ENCODE measurements around the gene PARN.
"Not testable (repeated sequence)": the region's sequence is repeated elsewhere in the genome, so short reads cannot be mapped to it uniquely, and the experiment has no call there.

The PARN gene

GRCh38 chr16:14635395-14636165, 5.5 kb upstream of the PARN start:
- Histone ChIP-seq H3K9ac (ENCODE audit: insufficient read length) (no peak overlapping the region), H3K4me3 (no peak overlapping the region), H3K27ac (no peak overlapping the region), H3K9me3 (ENCODE audit: low read depth, low read length) (no peaks in the 10 kb centered on the region), H3K36me3 (ENCODE audit: insufficient read depth, low read length) (peaks cover 11% of the 10 kb centered on the region)
- no peak for DNase-seq (ENCODE audit: low read depth, low spot score)
- TF ChIP-seq EZH2 (IDR thresholded peaks at IDR 0.05): no peak
- no peak for TF ChIP-seq POLR2AphosphoS5 (IDR thresholded peaks at IDR 0.05; ENCODE audit: borderline replicate concordance, low read depth, low read length)
- TF ChIP-seq FOXP2 (optimal IDR thresholded peaks at IDR 0.05; ENCODE audit: control extremely low read depth, extremely low read length, insufficient read depth): no peak

DNA sequence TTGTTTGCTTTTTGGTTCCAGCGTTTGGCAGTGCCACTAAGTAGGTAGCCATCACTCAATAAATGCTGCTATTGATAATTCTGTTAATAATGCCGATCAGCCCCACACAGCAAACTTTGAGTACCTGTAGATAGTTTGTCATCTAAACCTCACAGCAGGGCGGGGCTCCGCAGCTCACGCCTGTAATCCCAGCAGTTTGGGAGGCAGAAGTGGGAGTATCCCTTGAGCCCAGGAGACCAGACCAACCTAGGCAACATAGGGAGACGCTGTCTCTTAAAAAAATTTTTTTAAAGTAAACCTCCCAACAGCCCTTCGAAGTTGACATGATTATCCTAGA, 4.3 kb upstream of the PARN start:
- Histone ChIP-seq H3K9ac (ENCODE audit: insufficient read length) (peak overlapping the region; percentile 52), H3K4me3 (peak overlapping the region; percentile 83), H3K9me3 (ENCODE audit: low read depth, low read length) (no peaks in the 10 kb centered on the region), H3K27ac (no peak overlapping the region), H3K36me3 (ENCODE audit: insufficient read depth, low read length) (peaks cover 11% of the 10 kb centered on the region)
- TF ChIP-seq POLR2AphosphoS5 (IDR thresholded peaks at IDR 0.05; ENCODE audit: borderline replicate concordance, low read depth, low read length) (no peak), FOXP2 (optimal IDR thresholded peaks at IDR 0.05; ENCODE audit: control extremely low read depth, extremely low read length, insufficient read depth) (no peak), EZH2 (IDR thresholded peaks at IDR 0.05) (no peak)
- DNase-seq (ENCODE audit: low read depth, low spot score): no peak

DNA sequence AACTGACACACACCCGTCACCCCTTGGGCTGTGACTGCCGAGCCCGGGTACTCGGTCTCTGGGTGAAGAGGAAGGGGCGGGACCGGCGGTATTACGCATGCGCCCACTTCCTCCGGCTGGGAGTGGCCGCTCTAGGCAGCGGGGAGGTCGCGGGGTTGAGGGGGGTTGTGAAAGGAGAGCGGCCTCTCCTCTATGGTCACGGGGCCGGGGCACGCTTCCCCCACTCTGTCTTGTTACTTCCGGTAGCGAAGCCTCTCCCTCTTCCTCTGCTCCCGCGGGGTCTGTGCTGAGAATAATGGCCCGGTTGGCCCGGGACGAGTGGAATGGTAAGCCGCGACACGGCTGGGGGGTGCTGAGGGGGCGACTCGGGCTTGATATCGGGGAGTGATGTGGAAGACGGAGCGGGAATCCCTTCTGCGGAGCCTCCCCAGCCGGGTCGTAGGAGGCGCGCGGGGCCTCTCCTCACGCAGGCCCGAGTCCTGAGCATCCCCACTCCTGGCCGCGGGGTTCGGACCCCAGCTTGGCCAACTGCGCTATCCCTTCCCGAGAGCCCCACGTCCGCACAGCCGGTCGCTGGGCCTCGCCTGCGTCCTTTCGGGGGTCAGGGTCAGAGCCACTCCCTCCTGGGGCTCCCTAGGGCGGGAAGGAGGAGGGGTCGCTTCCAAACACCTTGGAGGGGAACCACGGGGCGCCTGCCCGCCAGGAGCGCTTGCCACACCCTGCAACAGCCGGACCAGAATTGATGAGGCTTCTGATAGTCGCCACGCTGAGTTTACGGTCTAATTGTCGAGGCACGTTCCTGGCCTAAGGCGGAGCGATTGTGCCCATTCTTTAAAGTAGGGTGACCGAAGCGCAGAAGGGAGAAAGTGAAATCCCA, 2.9 kb upstream of the PARN start, which contains the start of gene BFAR:
Gene BFAR (plus strand): TSS at position 259 of the 877 bp plus-strand sequence. CDS start 11,396 bp downstream, outside the sequence.
- peak within 1 kb of the TSS; percentile 96 for H3K9ac ChIP-seq (ENCODE audit: insufficient read length)
- H3K36me3 ChIP-seq (ENCODE audit: insufficient read depth, low read length): peaks cover 5% of the 10 kb centered on the region
- H3K27ac ChIP-seq: peak within 1 kb of the TSS; percentile 89
- peak; percentile 58 for DNase-seq (ENCODE audit: low read depth, low spot score)
- TF ChIP-seq EZH2 (IDR thresholded peaks at IDR 0.05) (no peak), FOXP2 (optimal IDR thresholded peaks at IDR 0.05; ENCODE audit: control extremely low read depth, extremely low read length, insufficient read depth) (no peak), POLR2AphosphoS5 (IDR thresholded peaks at IDR 0.05; ENCODE audit: borderline replicate concordance, low read depth, low read length) (peak; percentile 98)
- H3K9me3 ChIP-seq (ENCODE audit: low read depth, low read length): no peaks in the 10 kb centered on the region
- peak within 1 kb of the TSS; percentile 83 for H3K4me3 ChIP-seq

- Histone ChIP-seq H3K27ac (peak overlapping the region; percentile 89), H3K4me3 (peak overlapping the region; percentile 93), H3K9ac (ENCODE audit: insufficient read length) (peak overlapping the region; percentile 17), H3K36me3 (ENCODE audit: insufficient read depth, low read length) (peaks cover 21% of the 10 kb centered on the region)
- not testable (repeated sequence) for DNase-seq (ENCODE audit: low read depth, low spot score); H3K9me3 ChIP-seq (ENCODE audit: low read depth, low read length)
Measured at GRCh38 chr16:14630620-14631330, 715 bp upstream of the PARN start.

DNA sequence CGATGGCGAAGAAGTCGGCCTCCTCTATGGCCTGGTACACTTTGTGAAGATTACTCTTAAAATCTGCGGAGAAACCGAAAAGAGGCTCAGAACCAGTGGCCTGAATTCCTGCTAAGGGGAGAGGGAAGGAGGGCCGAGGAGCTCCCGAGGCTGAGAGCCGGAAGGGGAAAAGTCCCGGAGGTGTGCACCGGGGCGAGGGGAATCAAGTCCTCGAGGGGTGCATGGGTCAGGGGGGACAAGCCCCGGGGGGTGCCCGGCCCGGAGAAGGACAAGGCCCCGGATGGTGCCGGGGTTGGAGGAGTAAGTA, 495 bp downstream of the PARN start:
- TF ChIP-seq EZH2 (IDR thresholded peaks at IDR 0.05) (no peak), POLR2AphosphoS5 (IDR thresholded peaks at IDR 0.05; ENCODE audit: borderline replicate concordance, low read depth, low read length) (no peak), FOXP2 (optimal IDR thresholded peaks at IDR 0.05; ENCODE audit: control extremely low read depth, extremely low read length, insufficient read depth) (no peak)
- no peak for DNase-seq (ENCODE audit: low read depth, low spot score)
- Histone ChIP-seq H3K36me3 (ENCODE audit: insufficient read depth, low read length) (peaks cover 32% of the 10 kb centered on the region), H3K4me3 (peak overlapping the region; percentile 93), H3K27ac (peak overlapping the region; percentile 88), H3K9ac (ENCODE audit: insufficient read length) (peak overlapping the region; percentile 85), H3K9me3 (ENCODE audit: low read depth, low read length) (no peaks in the 10 kb centered on the region)

DNA sequence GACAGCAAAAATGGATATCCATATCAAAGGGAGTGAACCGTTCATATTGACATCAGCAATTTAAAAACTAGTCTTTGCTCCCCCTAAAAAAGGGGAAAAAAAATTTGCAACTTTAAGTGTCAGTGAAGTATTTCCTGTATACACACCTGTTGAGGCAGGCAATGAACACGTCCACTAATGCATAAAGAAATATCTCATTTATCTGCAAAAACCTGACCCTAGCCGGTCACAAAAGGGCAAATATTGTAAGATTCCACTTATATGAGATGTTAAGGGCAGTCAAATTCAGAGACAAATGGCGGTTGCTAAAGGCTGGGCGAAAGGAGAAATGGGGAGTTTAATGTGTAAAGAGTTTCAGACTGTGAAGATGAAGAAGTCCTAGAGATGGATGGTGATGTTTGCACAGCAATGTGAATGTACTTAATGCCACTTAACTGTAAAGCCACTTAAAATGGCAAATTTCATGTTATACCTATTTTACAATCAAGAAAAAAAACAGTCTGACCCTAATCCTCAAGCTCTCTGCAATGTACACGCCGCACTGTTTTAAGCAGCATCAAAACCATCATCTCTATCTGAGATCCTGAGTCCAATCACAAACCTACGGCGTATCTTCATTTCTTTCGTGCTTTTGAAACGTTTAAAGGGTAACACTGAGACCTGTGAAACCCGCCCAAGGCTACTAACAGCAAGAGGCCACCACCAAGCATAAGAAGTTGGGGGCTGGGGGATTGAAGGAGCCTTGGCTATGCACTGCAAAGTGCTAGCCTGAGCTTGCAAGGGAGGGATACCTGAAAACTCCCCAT, 1.1 kb downstream of the PARN start:
- Histone ChIP-seq H3K9ac (ENCODE audit: insufficient read length) (peak overlapping the region; percentile 85), H3K27ac (peak overlapping the region; percentile 88; the same call in 1 of the 2 replicates), H3K4me3 (peak overlapping the region; percentile 93), H3K36me3 (ENCODE audit: insufficient read depth, low read length) (peaks cover 36% of the 10 kb centered on the region), H3K9me3 (ENCODE audit: low read depth, low read length) (no peaks in the 10 kb centered on the region)
- no peak for DNase-seq (ENCODE audit: low read depth, low spot score)
- TF ChIP-seq POLR2AphosphoS5 (IDR thresholded peaks at IDR 0.05; ENCODE audit: borderline replicate concordance, low read depth, low read length) (no peak), FOXP2 (optimal IDR thresholded peaks at IDR 0.05; ENCODE audit: control extremely low read depth, extremely low read length, insufficient read depth) (no peak), EZH2 (IDR thresholded peaks at IDR 0.05) (no peak)

GRCh38 chr16:14627078-14627477, 3.0 kb downstream of the PARN start:
- no peak for DNase-seq (ENCODE audit: low read depth, low spot score)
- Histone ChIP-seq H3K27ac (no peak overlapping the region), H3K36me3 (ENCODE audit: insufficient read depth, low read length) (peaks cover 39% of the 10 kb centered on the region), H3K9me3 (ENCODE audit: low read depth, low read length) (no peaks in the 10 kb centered on the region), H3K4me3 (no peak overlapping the region), H3K9ac (ENCODE audit: insufficient read length) (no peak overlapping the region)
- TF ChIP-seq POLR2AphosphoS5 (IDR thresholded peaks at IDR 0.05; ENCODE audit: borderline replicate concordance, low read depth, low read length) (no peak), FOXP2 (optimal IDR thresholded peaks at IDR 0.05; ENCODE audit: control extremely low read depth, extremely low read length, insufficient read depth) (no peak), EZH2 (IDR thresholded peaks at IDR 0.05) (no peak)
